PC-3 (cell line): ENCODE data around the gene PRIMA1. TPM values are rescaled to one million over a fixed set of nuclear protein-coding genes. Genes with fewer than 3 reads are reported as not detected.

Experiments
- ATAC-seq: fragments of 200-7000 bp; cut with Tn5 transposase; 2 replicates; pipeline ENCODE4 v1.9.1; 2020; ENCODE audit warnings: mild to moderate bottlenecking, moderate library complexity
- Bru-seq: library from RNA; stranded (reverse); fragments of 400-500 nt; gene quantifications from one replicate; lab custom pipeline; 2021; lab: Mats Ljungman, UMichigan
- BruChase-seq, 2 experiments: library from RNA; stranded (reverse); fragments of 400-500 nt; gene quantifications; one replicate each; lab custom pipeline; 2021; lab: Mats Ljungman, UMichigan
- BruUV-seq: library from RNA; stranded (reverse); fragments of 400-500 nt; replicated peaks from 2 replicates; lab custom pipeline; 2021; lab: Mats Ljungman, UMichigan
- CTCF ChIA-PET: fragments of 300-600 bp; sonication (Branson Sonifier 250); formaldehyde crosslinking; loops from one replicate; lab custom pipeline; 2022; ENCODE audit warnings: antibody characterized with exemption; lab: Charles Lee
- POLR2A ChIA-PET: fragments of 300-600 bp; sonication (Branson Sonifier 250); formaldehyde crosslinking; loops from one replicate; lab custom pipeline; 2022; ENCODE audit warnings: antibody characterized with exemption; ENCODE audit not compliant: unreplicated experiment; lab: Charles Lee
- DNase-seq: peaks from one replicate; pipeline ENCODE4 v3.0.0-alpha.2; 2015
- H2AFZ ChIP-seq: fragments of 300-600 bp; sonication (generic); 2 replicates; pipeline ENCODE4 v1.6.0; 2016; ENCODE audit warnings: antibody characterized with exemption, low read length
- H3F3A ChIP-seq: fragments of 300-600 bp; sonication (generic); one replicate; pipeline ENCODE4 v1.6.0; 2017; ENCODE audit warnings: antibody characterized with exemption, low read length, control low read depth, mild to moderate bottlenecking; ENCODE audit not compliant: unreplicated experiment
- H3K27ac ChIP-seq: fragments of 300-600 bp; sonication (generic); 2 replicates; pipeline ENCODE4 v1.5.1; 2016; ENCODE audit warnings: mild to moderate bottlenecking, low read length
- H3K27me3 ChIP-seq: fragments of 300-600 bp; sonication (generic); 2 replicates; pipeline ENCODE4 v1.6.1; 2016; ENCODE audit warnings: low read length, mixed read lengths
- H3K36me3 ChIP-seq: fragments of 300-600 bp; sonication (generic); 2 replicates; pipeline ENCODE4 v1.6.1; 2016; ENCODE audit warnings: low read depth, mixed run types, low read length, mixed read lengths
- H3K4me1 ChIP-seq: fragments of 300-600 bp; sonication (generic); 2 replicates; pipeline ENCODE4 v1.5.1; 2016; ENCODE audit warnings: low read length; ENCODE audit not compliant: insufficient read depth
- H3K4me2 ChIP-seq: fragments of 300-600 bp; sonication (generic); 2 replicates; pipeline ENCODE4 v1.6.0; 2016; ENCODE audit warnings: low read length
- H3K4me3 ChIP-seq: fragments of 300-600 bp; sonication (generic); 2 replicates; pipeline ENCODE4 v1.5.1; 2016; ENCODE audit warnings: mild to moderate bottlenecking, low read length, mixed read lengths
- H3K79me2 ChIP-seq: fragments of 300-600 bp; sonication (generic); 2 replicates; pipeline ENCODE4 v1.6.1; 2017; ENCODE audit warnings: low read length, mixed read lengths
- H3K9ac ChIP-seq: fragments of 300-600 bp; sonication (generic); 2 replicates; pipeline ENCODE4 v1.6.0; 2016; ENCODE audit warnings: mild to moderate bottlenecking, low read length
- H3K9me2 ChIP-seq: fragments of 300-600 bp; sonication (generic); replicated peaks from 2 replicates; pipeline ENCODE4 v1.6.1; 2016; ENCODE audit warnings: mixed run types, low read length, mixed read lengths
- H3K9me3 ChIP-seq: fragments of 300-600 bp; sonication (generic); 2 replicates; pipeline ENCODE4 v1.6.1; 2016; ENCODE audit warnings: low read length, mixed read lengths
- H4K20me1 ChIP-seq: fragments of 300-600 bp; sonication (generic); 2 replicates; pipeline ENCODE4 v1.6.1; 2016; ENCODE audit warnings: low read length, mixed read lengths
- CTCF ChIP-seq: fragments of 300-600 bp; sonication (generic); conservative IDR thresholded peaks from 2 replicates; pipeline ENCODE4 v1.5.1; 2017; ENCODE audit warnings: antibody characterized with exemption, low read depth, mild to moderate bottlenecking, low read length
- EZH2 ChIP-seq: fragments of 300-600 bp; sonication (generic); IDR thresholded peaks from one replicate; pipeline ENCODE4 v1.6.1; 2017; ENCODE audit warnings: antibody characterized with exemption, mild to moderate bottlenecking, low read length; ENCODE audit not compliant: unreplicated experiment
- EZH2phosphoT487 ChIP-seq: fragments of 300-600 bp; sonication (generic); IDR thresholded peaks from 2 replicates; pipeline ENCODE4 v1.6.1; 2018; ENCODE audit warnings: mild to moderate bottlenecking, antibody characterized with exemption, low read length, borderline replicate concordance
- intact Hi-C: fragments of 100-400 bp; cut with micrococcal nuclease; formaldehyde crosslinking; loops from 2 replicates; pipeline ENCODE4 v1.9.0; 2023
- long read RNA-seq: library from polyadenylated mRNA; unstranded; transcript quantifications from one replicate; pipeline ENCODE4 v2.0.0, GENCODE V29; 2021; ENCODE audit not compliant: unreplicated experiment
- total RNA-seq: library from RNA; depleted of rRNA; stranded (reverse); fragments of >200 nt; gene quantifications from 2 replicates; pipeline ENCODE4 v1.2.3, GENCODE V29; 2014; rRNA removed

PRIMA1 gene
- total RNA-seq, result 0.04 TPM in 1 of 2 replicates, not detected in the other
- percentile 2 among the genes with signal in this experiment for Bru-seq, nascent RNA
- BruChase-seq, experiment 1, labeled RNA remaining after a 6-hour chase, result percentile 2 among the genes with signal in this experiment
- BruChase-seq, experiment 2, labeled RNA remaining after a 2-hour chase, result not detected
- long read RNA-seq, result 0 reads

- BruUV-seq, result no TSS peak
- Histone ChIP-seq H3K9me2 (no peaks in the 10 kb centered on the region), H3K9me3 (no peaks in the 10 kb centered on the region), H3K4me2 (peak within 1 kb of the TSS; percentile 66), H3K4me1 (no peaks in the 10 kb centered on the region), H3K9ac (no peak within 1 kb of the TSS), H3K27ac (no peak within 1 kb of the TSS), H4K20me1 (no peaks in the 10 kb centered on the region), H3K4me3 (peak within 1 kb of the TSS; percentile 44; the same call in 1 of the 2 replicates), H2AFZ (no peak within 1 kb of the TSS; the same call in 1 of the 2 replicates), H3K79me2 (no peaks in the 10 kb centered on the region), H3K36me3 (no peaks in the 10 kb centered on the region), H3K27me3 (peaks cover 71% of the 10 kb centered on the region), H3F3A (no peaks in the 10 kb centered on the region)
- intact Hi-C loops, result no loop called here
- TF ChIP-seq EZH2phosphoT487 (no peak), CTCF (no peak), EZH2 (no peak)
- DNase-seq (no peak), ATAC-seq (no peak)
- ChIA-PET CTCF (no interaction called here), POLR2A (no interaction called here)
These were observed at the start of gene PRIMA1 for GRCh38 chr14:93788293-93788542. PRIMA1 (minus strand) TSS chr14:93788485; CDS start chr14:93787718, 767 bp downstream.

GRCh38 chr14:93834699-93835371 lies 46.5 kb upstream of the PRIMA1 start:
- no peak overlapping the region for H3K4me3 ChIP-seq
- ATAC-seq (no peak), DNase-seq (peak; percentile 19)
- no peaks in the 10 kb centered on the region for H3K4me1 ChIP-seq
- no peak overlapping the region for H3K27ac ChIP-seq
- H3F3A ChIP-seq, result no peaks in the 10 kb centered on the region
- H3K27me3 ChIP-seq, result peaks cover 19% of the 10 kb centered on the region; the same call in 1 of the 2 replicates
- H4K20me1 ChIP-seq, result no peaks in the 10 kb centered on the region
- H2AFZ ChIP-seq, result no peak overlapping the region
- TF ChIP-seq EZH2, result no peak
- no peak for TF ChIP-seq EZH2phosphoT487
- no peak for TF ChIP-seq CTCF
- no peaks in the 10 kb centered on the region for H3K36me3 ChIP-seq
- no peaks in the 10 kb centered on the region for H3K79me2 ChIP-seq
- ChIA-PET CTCF (no interaction called here), POLR2A (no interaction called here)
- H3K9ac ChIP-seq, result no peak overlapping the region
- no peaks in the 10 kb centered on the region for H3K9me2 ChIP-seq
- H3K9me3 ChIP-seq, result no peaks in the 10 kb centered on the region
- BruUV-seq, result no TSS peak
- no peak overlapping the region for H3K4me2 ChIP-seq
- intact Hi-C loops, result no loop called here

GRCh38 chr14:93832665-93833064 lies 44.4 kb upstream of the PRIMA1 start:
- Histone ChIP-seq H3K27ac (no peak overlapping the region), H3K36me3 (no peaks in the 10 kb centered on the region), H2AFZ (no peak overlapping the region), H3K9ac (no peak overlapping the region), H3K27me3 (0 out of 2 replicates have a peak, but pooled peaks cover 6% of the 10 kb centered on the region), H3K9me3 (no peaks in the 10 kb centered on the region), H3F3A (no peaks in the 10 kb centered on the region), H3K9me2 (no peaks in the 10 kb centered on the region), H4K20me1 (no peaks in the 10 kb centered on the region), H3K4me3 (no peak overlapping the region), H3K4me1 (no peaks in the 10 kb centered on the region), H3K4me2 (no peak overlapping the region), H3K79me2 (no peaks in the 10 kb centered on the region)
- CTCF ChIA-PET, result no interaction called here
- DNase-seq (no peak), ATAC-seq (no peak)
- intact Hi-C loops, result no loop called here
- POLR2A ChIA-PET, result no interaction called here
- BruUV-seq, result no TSS peak
- TF ChIP-seq EZH2phosphoT487 (no peak), EZH2 (no peak), CTCF (no peak)
